ENCODE measurements around the gene TDRD1. TPM values are rescaled to one million over a fixed set of nuclear protein-coding genes. Genes with fewer than 3 reads are reported as not detected.

The TDRD1 gene
- total RNA-seq, 1 donor from 2014 or later, result not detected

DNA sequence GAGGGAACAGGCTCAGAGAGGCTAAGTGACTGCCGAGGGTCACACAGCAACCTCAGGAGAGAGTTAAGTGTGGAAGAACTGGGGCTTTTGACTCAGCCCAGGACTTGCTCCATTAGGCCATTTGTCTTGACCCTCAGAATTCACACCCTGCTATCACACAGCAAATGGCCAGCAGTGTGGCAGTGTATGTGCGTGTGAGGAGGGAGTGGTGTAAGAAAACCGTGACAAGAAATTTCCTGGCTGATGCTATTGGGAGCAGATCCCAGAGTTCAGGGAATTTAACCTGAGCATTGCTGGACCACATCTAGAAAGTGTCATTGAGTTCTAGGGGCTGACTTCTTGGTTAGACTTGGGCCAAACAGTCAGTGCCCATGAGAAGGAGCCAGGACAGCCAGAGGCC lies 78.3 kb downstream of the TDRD1 start:
- Mint-ChIP-seq H3K27ac (peak overlapping the region; percentile 45), H3K27me3 (ENCODE audit: low read depth) (peaks cover 3% of the 10 kb centered on the region), H3K9me3 (no peaks in the 10 kb centered on the region), H3K4me3 (no peak overlapping the region), H3K4me1 (peaks cover 28% of the 10 kb centered on the region), H3K36me3 (peaks cover 18% of the 10 kb centered on the region)
- TF ChIP-seq, protein P1, sequence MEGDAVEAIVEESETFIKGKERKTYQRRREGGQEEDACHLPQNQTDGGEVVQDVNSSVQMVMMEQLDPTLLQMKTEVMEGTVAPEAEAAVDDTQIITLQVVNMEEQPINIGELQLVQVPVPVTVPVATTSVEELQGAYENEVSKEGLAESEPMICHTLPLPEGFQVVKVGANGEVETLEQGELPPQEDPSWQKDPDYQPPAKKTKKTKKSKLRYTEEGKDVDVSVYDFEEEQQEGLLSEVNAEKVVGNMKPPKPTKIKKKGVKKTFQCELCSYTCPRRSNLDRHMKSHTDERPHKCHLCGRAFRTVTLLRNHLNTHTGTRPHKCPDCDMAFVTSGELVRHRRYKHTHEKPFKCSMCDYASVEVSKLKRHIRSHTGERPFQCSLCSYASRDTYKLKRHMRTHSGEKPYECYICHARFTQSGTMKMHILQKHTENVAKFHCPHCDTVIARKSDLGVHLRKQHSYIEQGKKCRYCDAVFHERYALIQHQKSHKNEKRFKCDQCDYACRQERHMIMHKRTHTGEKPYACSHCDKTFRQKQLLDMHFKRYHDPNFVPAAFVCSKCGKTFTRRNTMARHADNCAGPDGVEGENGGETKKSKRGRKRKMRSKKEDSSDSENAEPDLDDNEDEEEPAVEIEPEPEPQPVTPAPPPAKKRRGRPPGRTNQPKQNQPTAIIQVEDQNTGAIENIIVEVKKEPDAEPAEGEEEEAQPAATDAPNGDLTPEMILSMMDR (IDR thresholded peaks at IDR 0.05; ENCODE audit: unreplicated experiment), result no peak
- DNase-seq (ENCODE audit: low spot score in 2 of 2, unreplicated experiment in 2 of 2), result no peak

DNA sequence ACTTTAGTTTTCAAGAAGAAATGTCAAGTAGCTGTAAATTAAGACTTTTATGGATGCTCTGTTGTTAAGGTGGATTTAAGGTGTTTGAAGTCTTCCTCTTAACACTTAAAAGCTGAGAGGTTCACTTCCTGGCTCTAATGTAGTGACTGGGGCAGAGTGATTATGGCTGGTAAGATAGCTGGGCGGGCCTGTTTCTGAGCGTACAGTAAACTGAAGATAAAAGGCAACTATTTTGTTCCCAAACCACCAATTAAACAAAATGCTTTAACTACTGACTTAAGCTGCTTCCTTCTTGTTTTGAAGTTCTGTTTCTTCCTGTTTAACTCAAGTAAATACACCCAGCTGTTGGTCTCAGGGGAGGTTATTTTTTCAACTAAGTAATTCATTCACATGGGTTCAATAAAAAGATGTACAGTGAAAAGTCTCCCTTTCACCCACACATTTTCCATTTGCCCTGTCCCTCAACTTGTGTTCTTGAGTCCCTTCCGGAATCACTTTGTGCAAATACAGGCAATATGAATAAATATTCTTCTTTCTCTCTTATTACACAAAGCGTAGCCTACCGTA lies 79.2 kb downstream of the TDRD1 start:
- Mint-ChIP-seq H3K9me3 (no peaks in the 10 kb centered on the region), H3K27me3 (ENCODE audit: low read depth) (peaks cover under 1% of the 10 kb centered on the region), H3K4me3 (no peak overlapping the region), H3K4me1 (peaks cover 28% of the 10 kb centered on the region), H3K27ac (peak overlapping the region; percentile 45), H3K36me3 (peaks cover 16% of the 10 kb centered on the region)
- DNase-seq (ENCODE audit: low spot score in 2 of 2, unreplicated experiment in 2 of 2), result no peak
- TF ChIP-seq, protein P1 (IDR thresholded peaks at IDR 0.05; ENCODE audit: unreplicated experiment), result no peak

GRCh38 chr10:114259824-114260223 lies 80.7 kb downstream of the TDRD1 start:
- TF ChIP-seq, protein P1 (IDR thresholded peaks at IDR 0.05; ENCODE audit: unreplicated experiment), result no peak
- H3K36me3 Mint-ChIP-seq, result peaks cover 6% of the 10 kb centered on the region
- no peak overlapping the region for H3K4me3 Mint-ChIP-seq
- H3K9me3 Mint-ChIP-seq, result no peaks in the 10 kb centered on the region
- no peak overlapping the region for H3K27ac Mint-ChIP-seq
- H3K27me3 Mint-ChIP-seq (ENCODE audit: low read depth), result no peaks in the 10 kb centered on the region
- H3K4me1 Mint-ChIP-seq, result peaks cover 28% of the 10 kb centered on the region
- no peak for DNase-seq (ENCODE audit: low spot score in 2 of 2, unreplicated experiment in 2 of 2)

- H3K27me3 Mint-ChIP-seq (ENCODE audit: low read depth), result no peaks in the 10 kb centered on the region
- no peak overlapping the region for H3K27ac Mint-ChIP-seq
- peaks cover 2% of the 10 kb centered on the region for H3K36me3 Mint-ChIP-seq
- no peak for DNase-seq (ENCODE audit: low spot score in 2 of 2, unreplicated experiment in 2 of 2)
- H3K4me3 Mint-ChIP-seq, result no peak overlapping the region
- peaks cover 30% of the 10 kb centered on the region for H3K4me1 Mint-ChIP-seq
- no peaks in the 10 kb centered on the region for H3K9me3 Mint-ChIP-seq
- TF ChIP-seq, protein P1 (IDR thresholded peaks at IDR 0.05; ENCODE audit: unreplicated experiment), result no peak
Observed at GRCh38 chr10:114260366-114260765, 81.2 kb downstream of the TDRD1 start.

DNA sequence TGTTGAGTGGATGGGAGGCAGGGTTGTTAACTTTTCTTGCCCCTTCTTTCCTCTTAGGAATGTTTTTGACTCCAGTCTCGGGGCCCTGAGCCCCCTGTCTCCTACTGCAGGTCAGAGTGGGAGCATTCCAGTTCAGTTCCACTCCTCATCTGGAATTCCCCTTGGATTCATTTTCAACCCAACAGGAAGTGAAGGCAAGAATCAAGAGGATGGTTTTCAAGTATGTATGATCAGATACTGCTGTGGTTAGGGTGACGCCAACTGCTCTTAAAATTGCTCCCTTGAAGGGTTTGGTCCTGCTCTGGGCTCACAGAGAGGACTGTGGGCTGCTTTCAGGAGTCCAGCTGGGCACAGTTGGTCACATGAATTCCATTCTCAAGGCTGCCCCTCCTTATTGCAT lies 81.9 kb downstream of the TDRD1 start:
- no peaks in the 10 kb centered on the region for H3K36me3 Mint-ChIP-seq
- TF ChIP-seq, protein P1 (IDR thresholded peaks at IDR 0.05; ENCODE audit: unreplicated experiment), result no peak
- H3K4me3 Mint-ChIP-seq, result no peak overlapping the region
- no peaks in the 10 kb centered on the region for H3K9me3 Mint-ChIP-seq
- DNase-seq (ENCODE audit: low spot score in 2 of 2, unreplicated experiment in 2 of 2), result no peak
- H3K4me1 Mint-ChIP-seq, result peaks cover 32% of the 10 kb centered on the region
- no peak overlapping the region for H3K27ac Mint-ChIP-seq
- H3K27me3 Mint-ChIP-seq (ENCODE audit: low read depth), result no peaks in the 10 kb centered on the region

GRCh38 chr10:114262496-114262895 lies 83.3 kb downstream of the TDRD1 start:
- Mint-ChIP-seq H3K27me3 (ENCODE audit: low read depth) (no peaks in the 10 kb centered on the region), H3K27ac (no peak overlapping the region), H3K4me1 (peaks cover 31% of the 10 kb centered on the region), H3K4me3 (no peak overlapping the region), H3K36me3 (no peaks in the 10 kb centered on the region), H3K9me3 (no peaks in the 10 kb centered on the region)
- DNase-seq (ENCODE audit: low spot score in 2 of 2, unreplicated experiment in 2 of 2), result no peak
- TF ChIP-seq, protein P1 (IDR thresholded peaks at IDR 0.05; ENCODE audit: unreplicated experiment), result no peak
